HepG2 (cell line): ENCODE data around the gene BAZ1B.

ENCODE experiments used
- ARID2 ChIP-seq: sonication (generic); formaldehyde crosslinking; IDR thresholded peaks from 2 replicates; pipeline ENCODE4 v1.8.1; 2022; ENCODE audit warnings: mild to moderate bottlenecking, missing genetic modification reagents, borderline replicate concordance
- ARID3A ChIP-seq: IDR thresholded peaks from 2 replicates; pipeline ENCODE4 v1.6.1; 2012; ENCODE audit warnings: low read depth, low read length, improper control_type of control experiment
- JUN ChIP-seq: sonication (generic); formaldehyde crosslinking; IDR thresholded peaks from 2 replicates; pipeline ENCODE4 v1.4.0; 2020; ENCODE audit warnings: mild to moderate bottlenecking, missing genetic modification reagents
- KDM2A ChIP-seq: sonication (generic); formaldehyde crosslinking; IDR thresholded peaks from 2 replicates; pipeline ENCODE4 v1.4.0; 2020; ENCODE audit warnings: low read depth, missing genetic modification reagents, borderline replicate concordance
- KLF12 ChIP-seq: sonication (generic); formaldehyde crosslinking; IDR thresholded peaks from 2 replicates; pipeline ENCODE4 v1.4.0; 2020; ENCODE audit warnings: missing genetic modification reagents, borderline replicate concordance
- MTA1 ChIP-seq: sonication (generic); formaldehyde crosslinking; IDR thresholded peaks from 2 replicates; pipeline ENCODE4 v1.4.0; 2020; ENCODE audit warnings: missing genetic modification reagents, mild to moderate bottlenecking, borderline replicate concordance
- MXI1 ChIP-seq: IDR thresholded peaks from 3 replicates; pipeline ENCODE4 v1.6.1; 2012; ENCODE audit warnings: low read depth, low read length, inconsistent platforms, borderline replicate concordance
- NFYB ChIP-seq: sonication (generic); formaldehyde crosslinking; IDR thresholded peaks from 2 replicates; pipeline ENCODE4 v1.4.0; 2020; ENCODE audit warnings: missing genetic modification reagents
- SP1 ChIP-seq, 2 experiments: fragments of 450-650 bp in 1 of 2; sonication (generic) in 1 of 2; formaldehyde crosslinking in 1 of 2; IDR thresholded peaks; 2 replicates each; pipeline versions ENCODE4 v1.4.0 to v1.6.1; 2016 to 2020; ENCODE audit warnings: missing genetic modification reagents in 1 of 2
- TAF1 ChIP-seq: sonication (generic); formaldehyde crosslinking; IDR thresholded peaks from 2 replicates; pipeline ENCODE4 v1.4.0; 2020; ENCODE audit warnings: missing genetic modification reagents
- TCF7L2 ChIP-seq: IDR thresholded peaks from 2 replicates; pipeline ENCODE4 v1.6.1; 2011; ENCODE audit warnings: mild to moderate bottlenecking, low read depth, low read length, moderate library complexity
- THAP11 ChIP-seq: IDR thresholded peaks from 2 replicates; pipeline ENCODE4 v1.6.1; 2016; ENCODE audit warnings: missing biosample characterization, missing genetic modification reagents
- ZNF546 ChIP-seq: sonication (generic); formaldehyde crosslinking; conservative IDR thresholded peaks from 2 replicates; pipeline ENCODE4 v1.8.1; 2023; ENCODE audit warnings: mild to moderate bottlenecking, missing genetic modification reagents
- ZNF746 ChIP-seq: sonication (generic); formaldehyde crosslinking; IDR thresholded peaks from 2 replicates; pipeline ENCODE4 v1.8.0; 2022; ENCODE audit warnings: mild to moderate bottlenecking, missing genetic modification reagents

GRCh38 chr7:73433924-73434700, 88.0 kb downstream of the BAZ1B start:
- TF ChIP-seq JUN, result no peak
- no peak for TF ChIP-seq ARID2 (CRISPR knock-in tag)
- no peak for TF ChIP-seq THAP11
- TF ChIP-seq MXI1, result no peak
- TF ChIP-seq TAF1 (CRISPR knock-in tag), result no peak
- TF ChIP-seq SP1 (IDR thresholded peaks at IDR 0.05), result no peak
- TF ChIP-seq SP1 (CRISPR knock-in tag; IDR thresholded peaks at IDR 0.05), result no peak
- TF ChIP-seq ZNF746 (CRISPR knock-in tag), result no peak
- no peak for TF ChIP-seq KDM2A (CRISPR knock-in tag)
- TF ChIP-seq ARID3A, result no peak
- TF ChIP-seq MTA1 (CRISPR knock-in tag), result no peak
- TF ChIP-seq NFYB (CRISPR knock-in tag), result no peak
- no peak for TF ChIP-seq ZNF546 (CRISPR knock-in tag)
- TF ChIP-seq KLF12, result no peak
- TF ChIP-seq TCF7L2, result no peak
